Peyer's patch (tissue), 4 donors: ENCODE data around the gene MCOLN2. TPM values are rescaled to one million over a fixed set of nuclear protein-coding genes. Genes with fewer than 3 reads are reported as not detected.

ENCODE experiments used
- DNase-seq, 3 donors: peaks; one replicate each; pipeline ENCODE4 v3.0.0-alpha.2; 2017 to 2019
- H3K27ac ChIP-seq, 4 donors: fragments of 200-600 bp; sonication (generic); one replicate each; pipeline ENCODE4 v1.5.1; 2016 to 2019
- H3K27me3 ChIP-seq, 2 donors: fragments of 200-600 bp; sonication (generic); one replicate each; pipeline ENCODE4 v1.5.1; 2019
- H3K36me3 ChIP-seq, 3 donors: fragments of 200-600 bp; sonication (generic); one replicate each; pipeline ENCODE4 v1.5.1; 2016 to 2019
- H3K4me1 ChIP-seq, 4 donors: fragments of 200-600 bp; sonication (generic); one replicate each; pipeline ENCODE4 v1.5.1; 2016 to 2019
- H3K4me3 ChIP-seq, 4 donors: fragments of 200-600 bp; sonication (generic); 1 replicate in 3 of 4; 2 replicates in 1 of 4; pipeline ENCODE4 v1.5.1; 2016 to 2019; ENCODE audit warnings: mild to moderate bottlenecking in 1 of 4
- H3K9me3 ChIP-seq, 4 donors: fragments of 200-600 bp; sonication (generic); one replicate each; pipeline ENCODE4 v1.5.1; 2016 to 2019; ENCODE audit warnings: mild to moderate bottlenecking in 1 of 4
- CTCF ChIP-seq, 6 experiments: fragments of 450-650 bp in 4 of 6; fragments of 200-600 bp in 2 of 6; sonication (generic) in 1 of 6; IDR thresholded peaks; one replicate each; pipeline ENCODE4 v1.5.1; 2017 to 2019; ENCODE audit warnings: antibody characterized with exemption in 6 of 6, mild to moderate bottlenecking in 3 of 6, moderate library complexity in 1 of 6
- POLR2A ChIP-seq, 2 donors: fragments of 450-650 bp; IDR thresholded peaks; one replicate each; pipeline ENCODE4 v1.5.1; 2017; ENCODE audit warnings: antibody characterized with exemption in 2 of 2, mild to moderate bottlenecking in 2 of 2, moderate library complexity in 2 of 2
- total RNA-seq, 4 donors: library from RNA; depleted of rRNA; stranded (reverse); fragments of >200 nt; gene quantifications; one replicate each; pipeline ENCODE4 v1.1.0, GENCODE V29; 2016

Gene MCOLN2
- total RNA-seq, 4 donors from 2014 or later = 1.7 to 62.7 (median 5.2) TPM

- no peaks in the 10 kb centered on the region for H3K4me1 ChIP-seq
- no peak overlapping the region for H3K4me3 ChIP-seq
- no peaks in the 10 kb centered on the region for H3K27me3 ChIP-seq
- H3K27ac ChIP-seq = no peak overlapping the region
- DNase-seq = no peak
- H3K36me3 ChIP-seq = no peaks in the 10 kb centered on the region
- TF ChIP-seq CTCF (IDR thresholded peaks at IDR 0.05) = no peak
- no peak for TF ChIP-seq POLR2A (IDR thresholded peaks at IDR 0.05)
- no peaks in the 10 kb centered on the region for H3K9me3 ChIP-seq
Measured at GRCh38 chr1:85028151-85028550, 31.2 kb upstream of the MCOLN2 start.

GRCh38 chr1:85027242-85027983, 30.5 kb upstream of the MCOLN2 start:
- H3K36me3 ChIP-seq = no peaks in the 10 kb centered on the region
- no peaks in the 10 kb centered on the region for H3K9me3 ChIP-seq
- peak in 1 of 3 donors; percentile 30 for DNase-seq
- TF ChIP-seq POLR2A (IDR thresholded peaks at IDR 0.05) (no peak), CTCF (IDR thresholded peaks at IDR 0.05) (peak in 4 of 6 experiments; percentile 12 to 31 (median 24))
- peak overlapping the region in 1 of 4 donors; percentile 32 for H3K27ac ChIP-seq
- no peak overlapping the region for H3K4me3 ChIP-seq
- no peaks in the 10 kb centered on the region for H3K4me1 ChIP-seq
- H3K27me3 ChIP-seq = no peaks in the 10 kb centered on the region

GRCh38 chr1:85025940-85026339, 29.0 kb upstream of the MCOLN2 start:
- DNase-seq = no peak
- H3K9me3 ChIP-seq = no peaks in the 10 kb centered on the region
- no peak overlapping the region for H3K4me3 ChIP-seq
- no peak overlapping the region for H3K27ac ChIP-seq
- no peaks in the 10 kb centered on the region for H3K27me3 ChIP-seq
- H3K4me1 ChIP-seq = no peaks in the 10 kb centered on the region
- no peaks in the 10 kb centered on the region for H3K36me3 ChIP-seq
- no peak for TF ChIP-seq POLR2A (IDR thresholded peaks at IDR 0.05)
- TF ChIP-seq CTCF (IDR thresholded peaks at IDR 0.05) = no peak

GRCh38 chr1:85024736-85025135, 27.8 kb upstream of the MCOLN2 start:
- no peak for DNase-seq
- H3K36me3 ChIP-seq = no peaks in the 10 kb centered on the region

GRCh38 chr1:85022700-85023099, 25.8 kb upstream of the MCOLN2 start:
- Histone ChIP-seq H3K27me3 (no peaks in the 10 kb centered on the region), H3K36me3 (no peaks in the 10 kb centered on the region), H3K27ac (no peak overlapping the region), H3K9me3 (no peaks in the 10 kb centered on the region), H3K4me3 (no peak overlapping the region), H3K4me1 (no peaks in the 10 kb centered on the region)
- TF ChIP-seq CTCF (IDR thresholded peaks at IDR 0.05) = no peak
- no peak for TF ChIP-seq POLR2A (IDR thresholded peaks at IDR 0.05)
- DNase-seq = no peak

More at GRCh38 chr1:85024736-85025135, 27.8 kb upstream of the MCOLN2 start:
- no peaks in the 10 kb centered on the region for H3K27me3 ChIP-seq
- no peak overlapping the region for H3K4me3 ChIP-seq
- H3K9me3 ChIP-seq = no peaks in the 10 kb centered on the region
- no peak overlapping the region for H3K27ac ChIP-seq
- no peaks in the 10 kb centered on the region for H3K4me1 ChIP-seq
- TF ChIP-seq CTCF (IDR thresholded peaks at IDR 0.05) = no peak
- no peak for TF ChIP-seq POLR2A (IDR thresholded peaks at IDR 0.05)
